IMR-90 (cell line): Measurements from ENCODE around the gene ZNF280A. TPM values are rescaled to one million over a fixed set of nuclear protein-coding genes. Genes with fewer than 3 reads are reported as not detected.

Experiments
- ATAC-seq: fragments of 200-7000 bp; cut with Tn5 transposase; 2 replicates; pipeline ENCODE4 v1.9.1; 2020; ENCODE audit warnings: low read depth, mild to moderate bottlenecking, moderate library complexity
- BruUV-seq: library from RNA; stranded (reverse); fragments of 400-500 nt; replicated peaks from 2 replicates; lab custom pipeline; 2021; lab: Mats Ljungman, UMichigan
- CTCF ChIA-PET: fragments of 300-600 bp; formaldehyde crosslinking; extraction: SDS; loops from one replicate; lab custom pipeline; 2021; ENCODE audit warnings: antibody characterized with exemption; lab: Yijun Ruan, JAX
- POLR2A ChIA-PET: fragments of 300-600 bp; sonication (Branson Sonifier 250); formaldehyde crosslinking; loops from one replicate; lab custom pipeline; 2022; ENCODE audit warnings: antibody characterized with exemption; ENCODE audit not compliant: unreplicated experiment; lab: Charles Lee
- DNase-seq: peaks from one replicate; pipeline ENCODE4 v3.0.0; 2013
- H2AFZ ChIP-seq: replicated peaks from 2 replicates; pipeline ENCODE3; 2013; ENCODE audit warnings: low read length, mild to moderate bottlenecking; ENCODE audit not compliant: poor library complexity
- H2AK5ac ChIP-seq: 2 replicates; pipeline ENCODE4 v1.6.1; 2013; ENCODE audit warnings: low read depth, low read length, inconsistent platforms
- H2AK9ac ChIP-seq: replicated peaks from 2 replicates; pipeline ENCODE3; 2013; ENCODE audit warnings: mild to moderate bottlenecking, low read depth, low read length, moderate library complexity; ENCODE audit not compliant: poor library complexity
- H2BK120ac ChIP-seq: 2 replicates; pipeline ENCODE4 v1.6.1; 2013; ENCODE audit warnings: low read depth, low read length, inconsistent platforms
- H2BK15ac ChIP-seq: 3 replicates; pipeline ENCODE4 v1.6.1; 2013; ENCODE audit warnings: low read depth, low read length, inconsistent platforms
- H2BK20ac ChIP-seq: 2 replicates; pipeline ENCODE4 v1.6.1; 2013; ENCODE audit warnings: low read depth, mild to moderate bottlenecking, inconsistent platforms, low read length, moderate library complexity
- H2BK5ac ChIP-seq: 2 replicates; pipeline ENCODE4 v1.6.1; 2013; ENCODE audit warnings: mild to moderate bottlenecking, low read depth, low read length, inconsistent platforms; ENCODE audit not compliant: poor library complexity, severe bottlenecking
- H3K14ac ChIP-seq: replicated peaks from 2 replicates; pipeline ENCODE4 v1.6.1; 2013; ENCODE audit warnings: low read depth, low read length, inconsistent platforms
- H3K18ac ChIP-seq: 2 replicates; pipeline ENCODE4 v1.6.1; 2013; ENCODE audit warnings: low read depth, low read length, control low read depth
- H3K23ac ChIP-seq: 2 replicates; pipeline ENCODE4 v1.6.1; 2013; ENCODE audit warnings: low read depth, low read length, inconsistent platforms
- H3K27ac ChIP-seq: 2 replicates; pipeline ENCODE4 v1.5.1; 2013; ENCODE audit warnings: mild to moderate bottlenecking, control low read depth, low read length; ENCODE audit not compliant: insufficient read depth
- H3K27me3 ChIP-seq: 2 replicates; pipeline ENCODE4 v1.6.1; 2013; ENCODE audit warnings: low read length; ENCODE audit not compliant: control insufficient read depth, insufficient read depth
- H3K36me3 ChIP-seq: 2 replicates; pipeline ENCODE4 v1.6.1; 2013; ENCODE audit warnings: low read length, mixed read lengths; ENCODE audit not compliant: control insufficient read depth, insufficient read depth
- H3K4ac ChIP-seq: 2 replicates; pipeline ENCODE4 v1.6.1; 2013; ENCODE audit warnings: low read depth, low read length, inconsistent platforms
- H3K4me1 ChIP-seq: 2 replicates; pipeline ENCODE4 v1.6.1; 2013; ENCODE audit warnings: low read length, mixed read lengths; ENCODE audit not compliant: control insufficient read depth, insufficient read depth
- H3K4me2 ChIP-seq: 2 replicates; pipeline ENCODE4 v1.6.1; 2013; ENCODE audit warnings: low read depth, mild to moderate bottlenecking, control low read depth, low read length, moderate library complexity
- H3K4me3 ChIP-seq: 2 replicates; pipeline ENCODE4 v1.5.1; 2013; ENCODE audit warnings: low read depth, mild to moderate bottlenecking, control low read depth, low read length, moderate library complexity; ENCODE audit not compliant: insufficient read depth
- H3K56ac ChIP-seq: 2 replicates; pipeline ENCODE4 v1.6.1; 2013; ENCODE audit warnings: low read length, inconsistent platforms; ENCODE audit not compliant: insufficient read depth; ENCODE audit errors: extremely low read depth
- H3K79me1 ChIP-seq, 2 experiments: 2 replicates each; pipeline ENCODE4 v1.6.1; 2013; ENCODE audit warnings: low read length in 2 of 2, inconsistent platforms in 1 of 2, low read depth in 1 of 2
- H3K9ac ChIP-seq: 2 replicates; pipeline ENCODE4 v1.6.1; 2013; ENCODE audit warnings: low read depth, low read length, control low read depth
- H3K9me1 ChIP-seq: 2 replicates; pipeline ENCODE4 v1.6.1; 2013; ENCODE audit warnings: low read length, inconsistent platforms; ENCODE audit not compliant: insufficient read depth
- H3K9me3 ChIP-seq: 2 replicates; pipeline ENCODE4 v1.6.1; 2013; ENCODE audit warnings: low read length; ENCODE audit not compliant: control insufficient read depth, insufficient read depth
- H4K20me1 ChIP-seq: 2 replicates; pipeline ENCODE4 v1.6.1; 2013; ENCODE audit warnings: low read length, inconsistent platforms; ENCODE audit not compliant: insufficient read depth
- H4K5ac ChIP-seq: 2 replicates; pipeline ENCODE4 v1.6.1; 2013; ENCODE audit warnings: mild to moderate bottlenecking, low read depth, low read length, control low read depth
- H4K8ac ChIP-seq, 2 experiments: 2 replicates each; pipeline ENCODE4 v1.6.1; 2013; ENCODE audit warnings: low read depth in 2 of 2, low read length in 2 of 2, control low read depth in 1 of 2, inconsistent platforms in 1 of 2
- H4K91ac ChIP-seq: 2 replicates; pipeline ENCODE4 v1.6.1; 2013; ENCODE audit warnings: low read depth, low read length, inconsistent platforms; ENCODE audit not compliant: insufficient read depth
- CEBPB ChIP-seq: IDR thresholded peaks from 2 replicates; pipeline ENCODE4 v1.6.1; 2012; ENCODE audit warnings: low read depth, low read length, improper control_type of control experiment
- CTCF ChIP-seq: conservative IDR thresholded peaks from 2 replicates; pipeline ENCODE4 v1.5.1; 2012; ENCODE audit warnings: mild to moderate bottlenecking, low read depth, low read length, improper control_type of control experiment
- MAZ ChIP-seq: IDR thresholded peaks from 2 replicates; pipeline ENCODE4 v1.6.1; 2012; ENCODE audit warnings: low read depth, mild to moderate bottlenecking, low read length, improper control_type of control experiment, moderate library complexity, borderline replicate concordance
- MXI1 ChIP-seq: IDR thresholded peaks from 2 replicates; pipeline ENCODE4 v1.6.1; 2012; ENCODE audit warnings: low read depth, mild to moderate bottlenecking, low read length, moderate library complexity, borderline replicate concordance
- NFE2L2 ChIP-seq: fragments of 150-350 bp; IDR thresholded peaks from 2 replicates; pipeline ENCODE4 v1.6.1; 2016; ENCODE audit warnings: low read depth, mild to moderate bottlenecking, low read length
- POLR2A ChIP-seq: IDR thresholded peaks from 2 replicates; pipeline ENCODE4 v1.6.1; 2012; ENCODE audit warnings: mild to moderate bottlenecking, low read depth, low read length
- RAD21 ChIP-seq: IDR thresholded peaks from 2 replicates; pipeline ENCODE4 v1.6.1; 2012; ENCODE audit warnings: low read length, improper control_type of control experiment
- WGBS, 2 experiments: methylation state at CpG; one replicate each; pipeline versions ENCODE4 v1.1.5 to v1.1.7; 2013; ENCODE audit warnings: missing lambda C conversion rate in 2 of 2; ENCODE audit not compliant: insufficient read length in 1 of 2; ENCODE audit errors: extremely low coverage in 2 of 2; 5-methylcytosine and 5-hydroxymethylcytosine counted together
- dilution Hi-C: fragments of 300-500 bp; cut with HindIII; formaldehyde crosslinking; loops from one replicate; pipeline ENCODE4 v1.14.3; 2018; ENCODE audit warnings: low sequenced_read_pairs; ENCODE audit not compliant: unreplicated experiment
- in situ Hi-C: fragments of 300-500 bp; cut with MboI; formaldehyde crosslinking; loops from 3 replicates; pipeline ENCODE4 v1.14.3; 2019; ENCODE audit warnings: low sequenced_read_pairs, inconsistent platforms, mixed read lengths
- intact Hi-C: fragments of 100-400 bp; cut with micrococcal nuclease; formaldehyde crosslinking; loops from 2 replicates; pipeline ENCODE4 v1.10.0; 2022
- polyA plus RNA-seq, 3 experiments: library from polyadenylated mRNA; depleted of rRNA; stranded (reverse); fragments of >200 nt; gene quantifications; 2 replicates each; pipeline ENCODE4 v1.2.3, GENCODE V29; 2012; ENCODE audit warnings: low replicate concordance in 1 of 3
- total RNA-seq: library from RNA; depleted of rRNA; stranded (reverse); fragments of >200 nt; gene quantifications from 2 replicates; pipeline ENCODE4 v1.2.3, GENCODE V29; 2012
- TF ChIP-seq, protein P1 (sequence below): fragments of 150-350 bp; IDR thresholded peaks from 2 replicates; pipeline ENCODE4 v1.6.1; 2017; ENCODE audit warnings: mild to moderate bottlenecking, antibody characterized with exemption, low read length, low read depth

The ZNF280A gene
- total and polyA plus RNA-seq, 2 of the 4 experiments (the other 2 are of a cell fraction), result not detected

GRCh38 chr22:22480940-22481339 lies 39.1 kb downstream of the ZNF280A start:
- WGBS, 2 experiments, result no CpG with 5 or more reads among the region's 2 CpGs
- CTCF ChIA-PET, result interaction anchor here (1.1 kb wide), 1 partner anchor 17 kb away, joined by 4 read pairs; no protein-coding TSS in a partner anchor

More at GRCh38 chr22:22480940-22481339, 39.1 kb downstream of the ZNF280A start:
- dilution Hi-C loops (no loop called here), intact Hi-C loops (no loop called here), in situ Hi-C loops (no loop called here)
- Histone ChIP-seq H4K91ac (no peak overlapping the region), H2BK15ac (no peak overlapping the region), H3K27me3 (no peaks in the 10 kb centered on the region), H3K4me3 (no peak overlapping the region), H3K4me1 (no peaks in the 10 kb centered on the region), H3K9me1 (no peaks in the 10 kb centered on the region), H3K14ac (no peak overlapping the region), H3K9ac (no peak overlapping the region), H2BK20ac (no peak overlapping the region), H3K36me3 (no peaks in the 10 kb centered on the region), H3K18ac (no peak overlapping the region), H4K5ac (no peak overlapping the region), H2BK120ac (no peak overlapping the region), H3K56ac (no peak overlapping the region), H4K20me1 (no peaks in the 10 kb centered on the region), H3K4ac (no peak overlapping the region), H2AK5ac (no peak overlapping the region), H4K8ac (no peak overlapping the region), H3K27ac (no peak overlapping the region), H3K79me1 (no peaks in the 10 kb centered on the region), H3K9me3 (no peaks in the 10 kb centered on the region), H2BK5ac (no peak overlapping the region), H3K23ac (no peak overlapping the region), H2AFZ (no peak overlapping the region), H3K4me2 (no peak overlapping the region), H2AK9ac (no peak overlapping the region)
- TF ChIP-seq MXI1 (no peak), POLR2A (no peak), RAD21 (no peak), CEBPB (no peak), NFE2L2 (no peak), CTCF (no peak), MAZ (no peak)
- TF ChIP-seq, protein P1, sequence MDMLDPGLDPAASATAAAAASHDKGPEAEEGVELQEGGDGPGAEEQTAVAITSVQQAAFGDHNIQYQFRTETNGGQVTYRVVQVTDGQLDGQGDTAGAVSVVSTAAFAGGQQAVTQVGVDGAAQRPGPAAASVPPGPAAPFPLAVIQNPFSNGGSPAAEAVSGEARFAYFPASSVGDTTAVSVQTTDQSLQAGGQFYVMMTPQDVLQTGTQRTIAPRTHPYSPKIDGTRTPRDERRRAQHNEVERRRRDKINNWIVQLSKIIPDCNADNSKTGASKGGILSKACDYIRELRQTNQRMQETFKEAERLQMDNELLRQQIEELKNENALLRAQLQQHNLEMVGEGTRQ, result no peak
- no peak for DNase-seq
- ATAC-seq, result no peak
- POLR2A ChIA-PET, result no interaction called here
- BruUV-seq, result no TSS peak
